Forelimb muscle (tissue), 1 donor: ENCODE measurements around the gene DHRS13. TPM values are rescaled to one million over a fixed set of nuclear protein-coding genes. Genes with fewer than 3 reads are reported as not detected.

ENCODE experiments used
- DNase-seq: peaks from one replicate; pipeline ENCODE4 v3.0.0-alpha.2; 2013; ENCODE audit warnings: low read depth
- polyA plus RNA-seq: library from polyadenylated mRNA; unstranded; fragments of 120-200 nt; gene quantifications from one replicate; pipeline ENCODE4 v1.2.1, GENCODE V29; 2013; ENCODE audit not compliant: insufficient read length

The DHRS13 gene
- 2.8 TPM for polyA plus RNA-seq

- no peak for DNase-seq
These were observed at the start of gene DHRS13 for GRCh38 chr17:28902819-28903545. Gene DHRS13, minus strand, starts transcription at chr17:28903079. Its CDS starts 135 bp downstream, at chr17:28902944.

- DNase-seq: peak; percentile 99
These were observed 49.4 kb upstream of the DHRS13 start for GRCh38 chr17:28951991-28952975.

GRCh38 chr17:28951428-28951990 is 48.6 kb upstream of the DHRS13 start, which contains the start of gene PHF12:
Gene PHF12, minus strand, starts transcription at chr17:28951518. Its CDS starts 558 bp downstream, at chr17:28950960.
- peak; percentile 100 for DNase-seq

GRCh38 chr17:28950752-28951427 is 48.0 kb upstream of the DHRS13 start:
- no peak for DNase-seq

- no peak for DNase-seq
These were observed 47.3 kb upstream of the DHRS13 start for GRCh38 chr17:28950017-28950751.

- no peak for DNase-seq
These were observed 46.5 kb upstream of the DHRS13 start for GRCh38 chr17:28949185-28950016.

- no peak for DNase-seq
These were observed 46.0 kb upstream of the DHRS13 start for GRCh38 chr17:28948873-28949184.

GRCh38 chr17:28948342-28948741 is 45.5 kb upstream of the DHRS13 start:
- DNase-seq: no peak

GRCh38 chr17:28947639-28948038 is 44.8 kb upstream of the DHRS13 start:
- no peak for DNase-seq

GRCh38 chr17:28946239-28946638 is 43.4 kb upstream of the DHRS13 start:
- no peak for DNase-seq

- DNase-seq: no peak
These were observed 42.2 kb upstream of the DHRS13 start for GRCh38 chr17:28944862-28945741.

GRCh38 chr17:28944343-28944742 is 41.5 kb upstream of the DHRS13 start:
- DNase-seq: no peak

- DNase-seq: no peak
These were observed 40.0 kb upstream of the DHRS13 start for GRCh38 chr17:28942925-28943324.

- DNase-seq: no peak
These were observed 38.4 kb upstream of the DHRS13 start for GRCh38 chr17:28941251-28941650.

- no peak for DNase-seq
These were observed 37.8 kb upstream of the DHRS13 start for GRCh38 chr17:28940675-28941074.

GRCh38 chr17:28940142-28940541 is 37.3 kb upstream of the DHRS13 start:
- no peak for DNase-seq

GRCh38 chr17:28938552-28938951 is 35.7 kb upstream of the DHRS13 start:
- no peak for DNase-seq

- DNase-seq: no peak
These were observed 34.3 kb upstream of the DHRS13 start for GRCh38 chr17:28937044-28937729.
